ENCODE results near the gene DHDDS. TPM values are rescaled to one million over a fixed set of nuclear protein-coding genes. Genes with fewer than 3 reads are reported as not detected.

Gene DHDDS
- total and polyA plus RNA-seq, 2 of the 13 experiments (the other 11 are each of a cell fraction or from before 2014, with no cell fraction given): 18.9 to 28.3 TPM

DNA sequence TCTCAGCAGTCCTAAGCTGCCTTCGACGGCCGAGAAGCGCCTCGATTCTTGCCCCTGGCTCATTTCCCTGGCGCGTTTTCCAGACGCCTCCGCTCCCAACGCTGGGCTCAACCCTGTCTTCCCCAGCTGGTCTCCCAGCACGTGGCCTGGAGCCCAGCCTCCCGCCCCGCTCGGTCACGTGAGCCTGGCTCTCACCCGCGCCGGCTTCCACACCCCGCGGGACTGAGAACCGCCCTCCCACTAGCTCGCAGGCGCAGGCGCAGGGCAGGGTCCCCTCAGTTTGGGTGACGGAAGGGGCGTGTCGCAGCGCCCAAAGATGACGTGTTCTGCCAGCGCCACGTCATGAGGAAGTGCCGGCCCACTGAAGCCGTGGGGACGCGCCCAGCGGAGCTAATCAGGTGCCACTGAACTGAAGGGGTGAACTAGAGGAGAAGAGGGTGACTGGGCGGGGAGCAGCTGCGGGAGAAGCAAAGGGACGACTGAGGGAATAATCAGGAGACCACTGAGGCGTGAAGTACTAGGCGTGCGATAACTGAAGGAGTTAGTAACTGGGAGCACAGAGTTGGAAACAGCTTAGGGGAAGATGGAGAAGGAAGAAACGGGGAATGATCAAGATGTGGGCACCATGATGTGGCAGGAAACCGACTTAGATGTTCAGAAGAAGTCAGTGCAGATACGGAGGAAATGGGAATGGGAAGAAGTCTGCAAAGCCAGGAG lies at the start of gene DHDDS (continued):
- peak; percentile 93 for TF ChIP-seq ZNF709 (CRISPR knock-in tag; IDR thresholded peaks at IDR 0.05)
- peak; percentile 95 for TF ChIP-seq SIN3A (IDR thresholded peaks at IDR 0.05; ENCODE audit: borderline replicate concordance, low read depth, low read length)
- no peak for TF ChIP-seq ZNF850 (CRISPR knock-in tag; conservative IDR thresholded peaks at IDR 0.05)
- TF ChIP-seq, protein P1, sequence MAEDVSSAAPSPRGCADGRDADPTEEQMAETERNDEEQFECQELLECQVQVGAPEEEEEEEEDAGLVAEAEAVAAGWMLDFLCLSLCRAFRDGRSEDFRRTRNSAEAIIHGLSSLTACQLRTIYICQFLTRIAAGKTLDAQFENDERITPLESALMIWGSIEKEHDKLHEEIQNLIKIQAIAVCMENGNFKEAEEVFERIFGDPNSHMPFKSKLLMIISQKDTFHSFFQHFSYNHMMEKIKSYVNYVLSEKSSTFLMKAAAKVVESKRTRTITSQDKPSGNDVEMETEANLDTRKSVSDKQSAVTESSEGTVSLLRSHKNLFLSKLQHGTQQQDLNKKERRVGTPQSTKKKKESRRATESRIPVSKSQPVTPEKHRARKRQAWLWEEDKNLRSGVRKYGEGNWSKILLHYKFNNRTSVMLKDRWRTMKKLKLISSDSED (CRISPR knock-in tag; IDR thresholded peaks at IDR 0.05): 0 out of 2 replicates have a peak, but pooled peaks have one; percentile 35
- peak; percentile 99 for TF ChIP-seq KAT8 (CRISPR knock-in tag; IDR thresholded peaks at IDR 0.05)
- peak; percentile 95 for TF ChIP-seq ZSCAN31 (CRISPR knock-in tag; IDR thresholded peaks at IDR 0.05; ENCODE audit: low read depth)
- peak; percentile 96; the same call in 1 of the 2 replicates for TF ChIP-seq SMAD9 (CRISPR knock-in tag; IDR thresholded peaks at IDR 0.05)
- TF ChIP-seq ZNF749 (CRISPR knock-in tag; IDR thresholded peaks at IDR 0.05; ENCODE audit: borderline replicate concordance): peak; percentile 86; the same call in 1 of the 2 replicates
- peak; percentile 53 for TF ChIP-seq HNRNPLL (IDR thresholded peaks at IDR 0.05; ENCODE audit: low read depth, low read length, poor library complexity, severe bottlenecking)
- peak; percentile 76 for TF ChIP-seq NAIF1 (CRISPR knock-in tag; IDR thresholded peaks at IDR 0.05; ENCODE audit: borderline replicate concordance)
- TF ChIP-seq SP1 (IDR thresholded peaks at IDR 0.05): peak; percentile 86; the same call in 1 of the 2 replicates
- TF ChIP-seq SP1 (CRISPR knock-in tag; IDR thresholded peaks at IDR 0.05): peak; percentile 100
- peak; percentile 99 for TF ChIP-seq ZNF274 (CRISPR knock-in tag; IDR thresholded peaks at IDR 0.05)
- TF ChIP-seq, protein P2, sequence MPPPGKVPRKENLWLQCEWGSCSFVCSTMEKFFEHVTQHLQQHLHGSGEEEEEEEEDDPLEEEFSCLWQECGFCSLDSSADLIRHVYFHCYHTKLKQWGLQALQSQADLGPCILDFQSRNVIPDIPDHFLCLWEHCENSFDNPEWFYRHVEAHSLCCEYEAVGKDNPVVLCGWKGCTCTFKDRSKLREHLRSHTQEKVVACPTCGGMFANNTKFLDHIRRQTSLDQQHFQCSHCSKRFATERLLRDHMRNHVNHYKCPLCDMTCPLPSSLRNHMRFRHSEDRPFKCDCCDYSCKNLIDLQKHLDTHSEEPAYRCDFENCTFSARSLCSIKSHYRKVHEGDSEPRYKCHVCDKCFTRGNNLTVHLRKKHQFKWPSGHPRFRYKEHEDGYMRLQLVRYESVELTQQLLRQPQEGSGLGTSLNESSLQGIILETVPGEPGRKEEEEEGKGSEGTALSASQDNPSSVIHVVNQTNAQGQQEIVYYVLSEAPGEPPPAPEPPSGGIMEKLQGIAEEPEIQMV (CRISPR knock-in tag; IDR thresholded peaks at IDR 0.05; ENCODE audit: low read depth): peak; percentile 78; the same call in 1 of the 2 replicates
- TF ChIP-seq GFI1 (CRISPR knock-in tag; IDR thresholded peaks at IDR 0.05; ENCODE audit: borderline replicate concordance): peak; percentile 44; the same call in 1 of the 2 replicates
- TF ChIP-seq AGO1 (IDR thresholded peaks at IDR 0.05; ENCODE audit: low read depth, low read length, poor library complexity, severe bottlenecking): no peak
- TF ChIP-seq, protein P3, sequence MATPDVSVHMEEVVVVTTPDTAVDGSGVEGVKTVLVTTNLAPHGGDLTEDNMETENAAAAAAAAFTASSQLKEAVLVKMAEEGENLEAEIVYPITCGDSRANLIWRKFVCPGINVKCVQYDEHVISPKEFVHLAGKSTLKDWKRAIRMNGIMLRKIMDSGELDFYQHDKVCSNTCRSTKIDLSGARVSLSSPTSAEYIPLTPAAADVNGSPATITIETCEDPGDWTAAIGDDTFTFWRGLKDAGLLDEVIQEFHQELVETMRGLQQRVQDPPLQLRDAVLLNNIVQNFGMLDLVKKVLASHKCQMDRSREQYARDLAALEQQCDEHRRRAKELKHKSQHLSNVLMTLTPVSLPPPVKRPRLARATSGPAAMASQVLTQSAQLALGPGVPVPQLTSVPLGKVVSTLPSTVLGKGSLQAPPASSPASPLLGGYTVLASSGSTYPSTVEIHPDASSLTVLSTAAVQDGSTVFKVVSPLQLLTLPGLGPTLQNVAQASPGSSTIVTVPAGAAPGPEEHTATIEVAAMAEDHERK (CRISPR knock-in tag; IDR thresholded peaks at IDR 0.05; ENCODE audit: low read depth): peak; percentile 61; the same call in 1 of the 2 replicates
- TF ChIP-seq NFE2L1 (CRISPR knock-in tag; IDR thresholded peaks at IDR 0.05; ENCODE audit: borderline replicate concordance): peak; percentile 71; the same call in 1 of the 2 replicates
- TF ChIP-seq SMYD3 (CRISPR knock-in tag; IDR thresholded peaks at IDR 0.05): peak; percentile 97
- peak; percentile 90 for TF ChIP-seq ZNF775 (CRISPR knock-in tag; IDR thresholded peaks at IDR 0.05; ENCODE audit: borderline replicate concordance)
- TF ChIP-seq AHR (CRISPR knock-in tag; IDR thresholded peaks at IDR 0.05): peak; percentile 95
- no peak for TF ChIP-seq EZH2 (conservative IDR thresholded peaks at IDR 0.05; ENCODE audit: low read depth, low read length)
- TF ChIP-seq CHD2 (IDR thresholded peaks at IDR 0.05; ENCODE audit: low read depth, low read length): peak; percentile 85
- TF ChIP-seq NR3C1 (CRISPR knock-in tag; IDR thresholded peaks at IDR 0.05): no peak
- no peak for TF ChIP-seq HOXD1 (CRISPR knock-in tag; IDR thresholded peaks at IDR 0.05)
- peak; percentile 88 for TF ChIP-seq ETV6 (CRISPR knock-in tag; conservative IDR thresholded peaks at IDR 0.05)
- TF ChIP-seq ZNF557 (CRISPR knock-in tag; IDR thresholded peaks at IDR 0.05): no peak; the same call in 1 of the 2 replicates
